GDM1 (cell line): ENCODE results near the gene CBFA2T3.

Source experiments
- DNase-seq: peaks from one replicate; lab custom pipeline; 2025; lab: John Stamatoyannopoulos, UW

The CBFA2T3 gene

DNA sequence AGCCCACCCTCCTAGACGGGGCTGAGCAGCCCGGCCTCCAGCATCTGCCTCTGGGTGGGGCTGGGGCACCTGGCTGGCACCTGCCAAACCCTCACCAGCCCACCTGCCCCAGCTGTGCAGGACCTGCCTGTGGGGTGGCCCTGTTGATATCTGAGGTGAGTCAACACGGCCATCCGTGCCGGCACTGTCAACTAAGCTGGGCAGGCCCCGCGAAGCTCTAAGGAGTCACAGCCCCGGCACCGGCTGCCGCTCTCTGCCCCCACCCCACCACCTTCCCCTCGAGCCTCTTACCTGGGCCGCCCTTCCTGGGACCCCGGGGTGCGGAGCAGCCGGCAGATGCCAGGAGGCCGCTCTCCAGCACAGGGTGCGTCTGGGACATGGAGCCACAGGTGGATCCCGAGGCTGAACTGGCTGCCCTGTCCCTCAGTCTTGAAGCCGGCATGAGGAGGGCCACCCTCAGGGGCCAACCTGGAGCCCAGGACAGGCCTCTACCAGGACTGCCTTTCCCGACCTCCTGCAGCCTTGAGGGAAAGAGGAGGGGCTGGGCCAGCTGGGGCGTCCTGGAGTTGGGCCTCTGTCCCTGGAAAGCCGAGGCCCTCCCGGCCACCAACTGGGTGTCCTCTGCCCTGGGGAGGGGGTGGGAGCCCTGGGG lies 515 bp downstream of the CBFA2T3 start:
- no peak for DNase-seq

GRCh38 chr16:88975511-88976061 lies 1.4 kb downstream of the CBFA2T3 start:
- DNase-seq, result no peak

DNA sequence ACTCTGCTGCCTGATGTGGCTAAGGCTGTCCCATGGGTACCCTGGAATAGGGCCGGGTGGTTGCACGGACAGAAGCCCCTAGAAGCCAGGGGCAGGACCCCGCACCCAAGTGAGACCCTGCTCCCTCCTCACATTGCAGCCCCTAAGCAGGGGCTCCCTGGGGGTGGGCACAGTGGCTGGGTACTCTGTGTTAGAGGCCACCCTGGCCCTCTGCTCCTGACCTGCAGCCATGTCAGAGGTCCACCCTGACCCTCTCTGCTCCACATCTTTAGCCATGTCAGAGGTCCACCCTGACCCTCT lies 2.1 kb downstream of the CBFA2T3 start:
- DNase-seq, result no peak

GRCh38 chr16:88974080-88974915 lies 2.7 kb downstream of the CBFA2T3 start:
- no peak for DNase-seq

DNA sequence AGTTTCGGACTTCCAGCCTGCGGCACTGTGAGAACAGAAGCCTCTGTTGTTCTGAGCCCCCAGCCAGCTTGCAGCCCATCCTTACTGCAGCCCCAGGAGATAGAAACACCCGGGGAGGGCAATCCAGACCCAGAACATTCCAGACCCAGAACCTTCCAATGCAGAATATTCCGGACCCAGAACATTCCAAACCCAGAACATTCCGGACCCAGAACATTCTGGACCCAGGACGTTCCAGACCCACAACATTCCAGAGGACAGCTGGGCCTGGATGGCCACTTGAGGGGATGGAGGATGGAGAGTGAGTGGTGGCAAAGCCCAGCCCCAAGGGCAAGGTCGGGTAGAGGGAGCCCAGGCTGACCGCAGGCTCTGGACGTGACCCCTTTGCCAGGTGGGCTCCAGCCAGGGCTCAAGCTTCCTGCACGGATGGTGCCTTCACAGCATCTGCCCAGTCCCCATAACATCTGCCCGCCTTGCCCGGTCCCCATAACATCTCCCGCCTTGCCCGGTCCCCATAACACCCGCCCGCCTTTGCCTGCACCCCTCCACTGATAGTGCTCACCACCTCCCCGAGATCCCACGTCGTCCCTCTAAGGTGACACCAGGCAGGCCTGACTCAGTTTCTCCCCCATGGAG lies 3.5 kb downstream of the CBFA2T3 start:
- no peak for DNase-seq

GRCh38 chr16:88973007-88973410 lies 4.0 kb downstream of the CBFA2T3 start:
- no peak for DNase-seq

DNA sequence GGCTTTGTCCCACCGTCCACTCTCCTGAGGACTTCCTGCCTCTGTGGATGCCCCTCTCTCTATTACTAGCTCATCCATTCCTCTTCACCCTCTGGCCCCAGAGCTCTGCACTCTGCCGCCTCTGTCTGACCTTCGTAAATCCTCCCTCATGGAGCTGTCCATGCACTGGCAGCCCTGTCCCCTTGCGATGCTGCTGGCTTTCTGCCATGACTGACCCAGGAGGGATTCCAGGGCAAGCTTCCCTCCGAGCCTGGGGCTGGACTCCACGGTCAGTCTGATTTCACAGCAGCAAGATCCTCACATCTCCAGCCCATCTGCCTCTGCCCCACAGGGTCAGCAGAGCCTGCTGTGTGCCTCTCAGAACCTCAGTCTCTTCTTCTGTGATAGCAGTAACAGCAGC lies 4.7 kb downstream of the CBFA2T3 start:
- no peak for DNase-seq

DNA sequence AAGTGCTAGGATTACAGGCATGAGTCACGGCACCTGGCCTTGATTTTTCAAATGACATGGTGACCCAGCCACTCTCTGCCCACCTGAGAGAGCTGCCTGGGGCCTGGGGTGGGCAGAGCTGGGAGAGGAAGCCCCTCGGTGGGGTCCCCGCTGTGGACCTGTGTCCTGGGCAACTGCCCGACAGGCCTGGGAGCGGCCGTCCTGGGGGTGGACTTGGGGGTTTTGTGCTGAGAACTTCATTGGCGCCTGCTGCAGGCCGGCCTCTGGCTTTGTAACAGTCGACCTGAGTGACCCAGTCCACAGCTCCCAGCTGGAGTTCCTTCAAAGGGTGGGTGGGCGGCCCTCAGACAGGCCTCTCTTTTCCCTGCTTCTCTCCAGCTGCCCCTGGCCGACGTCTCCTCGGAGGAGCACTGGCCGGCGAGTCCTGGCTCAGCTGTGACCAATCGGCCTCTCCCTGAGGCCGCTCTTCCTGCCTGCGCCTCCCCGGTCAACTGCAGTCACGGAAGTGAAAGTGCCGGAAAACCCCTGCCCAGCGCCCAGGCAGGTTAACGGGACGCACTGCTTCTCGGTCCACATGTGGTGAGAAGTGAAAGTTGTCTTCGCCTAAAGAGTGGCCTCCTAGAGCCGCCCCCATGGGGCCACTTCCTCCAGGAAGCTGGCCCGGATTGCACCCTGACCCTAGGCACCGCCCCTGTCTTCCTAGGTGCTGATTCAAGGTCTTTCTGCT lies 5.5 kb downstream of the CBFA2T3 start:
- DNase-seq, result no peak

- no peak for DNase-seq
These were observed 6.4 kb downstream of the CBFA2T3 start for GRCh38 chr16:88970539-88971065.

DNA sequence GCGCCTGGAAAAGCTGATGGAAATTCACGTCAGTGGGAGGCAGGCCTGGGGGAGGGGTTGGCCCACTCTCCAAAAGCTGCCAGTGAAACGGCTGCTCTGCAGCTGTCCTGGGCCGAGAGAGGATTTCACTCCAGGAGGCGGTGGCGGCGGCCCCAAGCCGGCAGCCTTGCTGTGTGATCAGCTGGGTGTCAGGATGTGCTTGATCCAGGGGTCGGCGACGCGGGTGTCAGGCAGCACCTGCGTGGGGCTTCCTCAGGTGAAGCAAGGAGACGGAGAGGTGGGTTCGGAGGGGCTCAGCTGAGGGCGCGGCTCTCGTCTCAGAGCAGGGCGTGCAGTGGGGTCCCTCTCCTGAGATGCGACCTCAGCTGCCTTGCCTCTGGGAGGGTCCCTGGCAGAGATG lies 7.0 kb downstream of the CBFA2T3 start:
- no peak for DNase-seq

DNA sequence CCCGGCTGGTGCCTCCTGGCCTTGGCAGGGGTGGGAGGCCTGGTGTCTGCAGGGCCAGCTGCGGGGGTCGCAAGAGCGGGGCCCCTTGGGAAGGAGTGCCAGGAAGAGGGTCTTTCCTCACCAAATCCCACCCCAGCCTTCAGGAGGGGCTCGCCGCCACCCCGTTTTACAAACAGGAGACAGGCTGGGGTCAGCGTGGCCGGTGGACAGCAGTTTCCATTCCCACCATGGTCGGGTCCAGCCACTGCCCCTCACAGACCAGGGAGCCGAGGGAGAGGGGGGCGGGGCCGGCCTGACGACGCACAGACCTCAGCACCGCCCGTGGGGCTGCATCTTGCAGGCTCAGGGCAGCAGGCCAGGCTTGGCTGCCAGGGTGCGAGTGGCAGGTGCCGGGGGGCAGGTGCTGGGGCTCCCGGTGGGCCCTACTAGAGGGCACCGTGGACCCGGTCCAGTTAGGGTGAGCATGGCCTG lies 7.6 kb downstream of the CBFA2T3 start:
- no peak for DNase-seq

DNA sequence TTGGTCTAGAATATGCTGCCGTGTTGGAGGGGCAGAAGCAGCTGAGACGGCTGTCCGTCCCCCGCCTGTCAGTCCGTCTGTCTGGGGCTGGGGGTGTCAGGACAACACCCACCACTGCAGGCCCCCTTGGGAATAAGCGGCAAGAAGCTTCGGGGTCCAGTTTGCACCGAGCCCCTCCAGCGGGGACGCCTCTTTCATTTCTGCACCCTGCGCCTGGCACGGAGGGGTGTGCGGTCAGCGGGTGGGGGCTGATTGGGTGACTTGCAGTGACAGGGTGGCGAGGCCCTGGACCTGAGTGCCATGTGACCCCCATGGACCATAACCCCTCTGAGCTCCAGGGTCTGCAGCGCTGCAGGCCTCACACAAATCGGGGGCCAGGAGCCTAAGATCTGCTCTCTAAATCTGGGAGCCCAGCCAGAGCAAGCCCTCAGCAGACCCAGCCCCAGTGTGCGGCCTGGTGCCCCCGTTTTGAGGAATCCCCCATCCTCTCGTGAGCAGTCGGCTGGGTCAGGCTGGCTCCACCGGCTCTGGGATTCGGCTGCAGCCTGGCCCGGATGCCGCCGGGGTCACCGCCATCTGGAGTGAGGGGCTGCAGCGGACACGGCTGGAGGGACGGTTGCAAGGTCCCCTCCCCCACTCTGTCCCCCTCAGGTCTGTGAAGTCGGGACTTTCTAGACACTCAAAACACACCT lies 8.3 kb downstream of the CBFA2T3 start:
- no peak for DNase-seq

DNA sequence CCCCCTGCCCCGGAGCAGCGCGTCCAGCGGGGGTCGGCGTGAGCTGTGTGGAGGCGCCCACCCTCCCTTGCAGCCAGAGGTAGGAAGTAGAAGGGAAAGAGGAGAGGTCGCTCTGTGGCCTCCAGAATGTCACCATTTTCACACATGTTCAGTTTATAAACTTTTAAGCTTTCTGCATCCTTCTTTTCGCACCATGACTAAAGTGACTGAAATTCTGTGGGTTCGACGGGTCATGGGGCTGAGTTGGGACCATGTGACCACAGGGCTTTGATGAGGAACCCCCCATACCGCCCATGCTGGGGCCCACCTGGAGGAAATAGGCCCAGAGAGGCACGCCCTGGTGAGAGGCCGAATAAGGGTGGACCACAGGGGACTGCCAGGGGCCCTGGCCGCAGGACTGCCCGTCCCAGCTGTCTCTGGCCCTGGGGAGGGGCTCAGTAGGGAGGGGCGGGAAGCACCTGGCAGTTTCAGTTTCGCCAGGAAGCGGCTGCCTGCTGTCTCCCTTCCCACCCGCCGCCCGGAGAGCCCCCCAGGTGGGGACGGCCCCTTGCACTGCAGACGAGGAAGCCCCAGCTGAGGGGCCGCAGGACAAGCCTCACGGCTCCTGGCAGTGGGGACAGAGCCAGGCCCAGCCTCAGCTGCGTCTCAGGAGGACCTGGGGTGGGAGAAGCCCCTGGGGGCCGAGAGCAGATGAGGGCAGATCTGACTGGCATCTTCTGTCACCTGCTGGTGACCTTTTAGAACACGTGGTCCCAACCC lies 9.0 kb downstream of the CBFA2T3 start:
- no peak for DNase-seq

GRCh38 chr16:88966986-88967829 lies 9.8 kb downstream of the CBFA2T3 start:
- no peak for DNase-seq

GRCh38 chr16:88965826-88966480 lies 11.1 kb downstream of the CBFA2T3 start:
- DNase-seq, result no peak

DNA sequence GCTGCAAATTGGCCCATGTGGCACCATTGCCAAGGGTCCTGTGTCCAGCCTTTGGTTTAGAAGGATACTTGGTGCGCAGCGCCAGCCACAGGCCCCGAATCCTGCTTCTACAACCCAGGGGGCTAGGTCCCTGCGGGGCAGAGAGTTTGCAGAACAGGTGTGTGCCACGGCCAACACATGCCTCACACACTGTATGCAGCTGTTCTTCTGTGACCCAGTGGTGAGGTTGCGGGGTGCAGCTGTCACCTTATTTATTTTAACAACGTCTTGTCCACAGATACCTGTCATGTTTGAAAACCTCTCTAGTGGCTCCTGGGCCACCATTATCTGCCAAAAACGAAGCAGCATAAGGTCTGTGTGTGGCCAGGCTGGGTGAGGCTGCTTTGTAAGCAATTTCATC lies 11.6 kb downstream of the CBFA2T3 start:
- no peak for DNase-seq

DNA sequence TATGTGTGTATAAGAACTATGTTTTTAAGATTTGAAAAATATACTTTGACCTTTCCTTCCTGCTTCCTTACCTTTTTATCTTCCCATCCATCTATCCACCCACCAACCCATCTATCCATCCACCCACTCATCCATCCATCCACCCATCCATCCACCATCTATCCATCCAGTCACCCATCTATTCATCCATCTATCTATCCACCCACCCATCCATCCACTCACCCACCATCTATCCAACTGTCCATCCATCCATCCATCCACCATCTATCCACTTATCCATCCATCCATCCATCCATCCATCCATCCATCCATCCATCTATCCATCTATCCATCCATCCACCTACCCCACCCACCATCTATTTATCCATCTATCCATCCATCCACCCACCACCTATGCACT lies 12.4 kb downstream of the CBFA2T3 start:
- DNase-seq, result no peak

- no peak for DNase-seq
These were observed 13.4 kb downstream of the CBFA2T3 start for GRCh38 chr16:88963583-88963982.

DNA sequence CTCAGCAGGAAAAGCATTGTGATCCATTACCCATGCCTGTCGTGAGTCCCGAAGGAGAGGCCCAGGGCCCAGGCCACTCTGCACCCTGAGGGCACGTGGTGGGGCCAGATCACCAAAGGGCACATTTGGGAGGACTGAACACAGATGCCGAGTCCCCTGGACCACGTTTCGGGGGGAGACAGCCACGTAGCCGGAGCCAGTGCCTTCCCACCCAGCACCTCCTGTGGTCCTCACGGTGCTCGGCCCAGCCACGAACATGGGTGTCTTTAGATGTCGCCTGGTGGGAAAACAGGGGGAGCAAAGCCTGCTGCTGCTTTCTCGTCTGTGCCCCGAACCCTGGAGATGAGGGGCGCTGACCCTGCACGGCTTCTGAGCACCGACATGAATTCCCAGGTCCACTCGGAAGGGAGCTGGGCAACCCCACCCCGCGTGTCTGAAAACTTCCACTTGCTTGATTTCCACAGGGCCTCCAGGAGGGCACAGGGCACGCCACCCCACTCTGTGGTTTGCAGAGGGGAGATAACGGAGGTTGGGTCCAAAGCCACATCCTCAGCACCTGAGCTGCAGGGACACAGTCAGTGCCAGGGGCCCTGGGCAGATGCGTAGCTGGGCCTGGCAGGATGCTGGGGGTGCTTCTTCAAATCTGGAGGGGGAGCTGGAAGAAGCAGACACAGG lies 14.4 kb downstream of the CBFA2T3 start:
- no peak for DNase-seq
